ENCODE results near the gene OTOF. TPM values are rescaled to one million over a fixed set of nuclear protein-coding genes. Genes with fewer than 3 reads are reported as not detected.
A peak's percentile ranks its signal among the peaks of the same experiment; 100 is the strongest.

The OTOF gene
- total and polyA plus RNA-seq, 9 of the 15 experiments (the other 6 are each of a cell fraction or from before 2014, with no cell fraction given): 0.03 to 0.11 (median 0.06) TPM; not detected in 5

DNA sequence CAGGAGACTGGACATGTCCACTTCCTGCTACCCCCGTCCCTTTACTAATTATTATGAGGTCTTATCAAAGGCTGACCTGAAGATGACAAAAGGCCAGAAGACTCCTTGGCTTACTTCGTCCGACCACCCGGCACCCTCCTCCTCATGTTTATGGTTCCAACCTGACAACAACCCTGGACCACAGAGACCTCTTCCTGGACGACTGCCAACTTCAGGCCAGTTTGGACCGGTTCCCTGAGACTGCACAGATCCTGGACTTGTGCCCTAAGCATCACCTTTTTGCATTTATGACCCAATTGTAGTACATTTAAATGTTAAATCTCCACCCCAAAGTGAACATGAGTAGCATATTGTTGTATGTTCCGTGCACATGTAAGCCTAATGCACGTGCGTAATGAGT, 70.4 kb downstream of the OTOF start:
- in situ Hi-C loops (cut with MboI): no loop called here
- no peak overlapping the region for H3K27ac ChIP-seq (ENCODE audit: extremely low read depth, low read depth, low read length)
- H3K9ac ChIP-seq (ENCODE audit: insufficient read depth in 1 of 2, low read depth in 2 of 2, low read length in 2 of 2): no peak overlapping the region
- intact Hi-C loops (cut with micrococcal nuclease): no loop called here
- no peaks in the 10 kb centered on the region for H3K36me3 ChIP-seq (ENCODE audit: control insufficient read depth, insufficient read depth, low read length)
- peak in 1 of 4 experiments; percentile 39 for DNase-seq (ENCODE audit: extremely low read depth in 1 of 4, low spot score in 3 of 4)
- H2AFZ ChIP-seq (ENCODE audit: low read depth, low read length): peak overlapping the region; percentile 46
- no peak overlapping the region for H3K4me3 ChIP-seq
- CTCF ChIA-PET (ENCODE audit: low intra/inter-chr PET ratio): no interaction called here
- ATAC-seq: no peak
- TF ChIP-seq ZNF165 (CRISPR knock-in tag; IDR thresholded peaks at IDR 0.05; ENCODE audit: borderline replicate concordance) (no peak), NFIX (CRISPR knock-in tag; IDR thresholded peaks at IDR 0.05; ENCODE audit: low read depth) (0 out of 2 replicates have a peak, but pooled peaks have one; percentile 20), HNRNPK (IDR thresholded peaks at IDR 0.05; ENCODE audit: low read depth, low read length, poor library complexity, severe bottlenecking) (no peak), NFIC (IDR thresholded peaks at IDR 0.05) (peak; percentile 95)
- TF ChIP-seq, protein P1, sequence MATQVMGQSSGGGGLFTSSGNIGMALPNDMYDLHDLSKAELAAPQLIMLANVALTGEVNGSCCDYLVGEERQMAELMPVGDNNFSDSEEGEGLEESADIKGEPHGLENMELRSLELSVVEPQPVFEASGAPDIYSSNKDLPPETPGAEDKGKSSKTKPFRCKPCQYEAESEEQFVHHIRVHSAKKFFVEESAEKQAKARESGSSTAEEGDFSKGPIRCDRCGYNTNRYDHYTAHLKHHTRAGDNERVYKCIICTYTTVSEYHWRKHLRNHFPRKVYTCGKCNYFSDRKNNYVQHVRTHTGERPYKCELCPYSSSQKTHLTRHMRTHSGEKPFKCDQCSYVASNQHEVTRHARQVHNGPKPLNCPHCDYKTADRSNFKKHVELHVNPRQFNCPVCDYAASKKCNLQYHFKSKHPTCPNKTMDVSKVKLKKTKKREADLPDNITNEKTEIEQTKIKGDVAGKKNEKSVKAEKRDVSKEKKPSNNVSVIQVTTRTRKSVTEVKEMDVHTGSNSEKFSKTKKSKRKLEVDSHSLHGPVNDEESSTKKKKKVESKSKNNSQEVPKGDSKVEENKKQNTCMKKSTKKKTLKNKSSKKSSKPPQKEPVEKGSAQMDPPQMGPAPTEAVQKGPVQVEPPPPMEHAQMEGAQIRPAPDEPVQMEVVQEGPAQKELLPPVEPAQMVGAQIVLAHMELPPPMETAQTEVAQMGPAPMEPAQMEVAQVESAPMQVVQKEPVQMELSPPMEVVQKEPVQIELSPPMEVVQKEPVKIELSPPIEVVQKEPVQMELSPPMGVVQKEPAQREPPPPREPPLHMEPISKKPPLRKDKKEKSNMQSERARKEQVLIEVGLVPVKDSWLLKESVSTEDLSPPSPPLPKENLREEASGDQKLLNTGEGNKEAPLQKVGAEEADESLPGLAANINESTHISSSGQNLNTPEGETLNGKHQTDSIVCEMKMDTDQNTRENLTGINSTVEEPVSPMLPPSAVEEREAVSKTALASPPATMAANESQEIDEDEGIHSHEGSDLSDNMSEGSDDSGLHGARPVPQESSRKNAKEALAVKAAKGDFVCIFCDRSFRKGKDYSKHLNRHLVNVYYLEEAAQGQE (IDR thresholded peaks at IDR 0.05; ENCODE audit: borderline replicate concordance): peak; percentile 96
- TF ChIP-seq, protein P1 (CRISPR knock-in tag; IDR thresholded peaks at IDR 0.05; ENCODE audit: low read depth): no peak
- BruUV-seq (replicated peaks): no TSS peak
- 38% methylated on average over 9 of the region's 9 CpGs for WGBS (ENCODE audit: insufficient coverage, low coverage, missing lambda C conversion rate)
- H3K4me1 ChIP-seq (replicated peaks in 1 of 2; ENCODE audit: control insufficient read depth in 2 of 2, insufficient read depth in 2 of 2, low read length in 2 of 2): peaks cover 4 to 18% of the 10 kb centered on the region in 2 experiments; a peak in 4 of 5 replicates
- H3K9me1 ChIP-seq (ENCODE audit: control insufficient read depth, insufficient read depth, low read length): no peaks in the 10 kb centered on the region
- peak overlapping the region; percentile 23; the same call in 1 of the 2 replicates for H3K4me2 ChIP-seq (ENCODE audit: insufficient read depth, low read length)
- no peaks in the 10 kb centered on the region for H3K9me3 ChIP-seq (replicated peaks; ENCODE audit: control insufficient read depth, insufficient read depth, low read depth, low read length)
- POLR2A ChIA-PET: interaction anchor here (0.6 to 2.7 kb wide), 5 partner anchors 9 to 511 kb away, joined by 3 to 9 read pairs (median 4); no protein-coding TSS in a partner anchor
- no peaks in the 10 kb centered on the region for H4K20me1 ChIP-seq (replicated peaks; ENCODE audit: control insufficient read depth, insufficient read depth, low read length)
- no peak for FAIRE-seq
- H3K27me3 ChIP-seq (ENCODE audit: control insufficient read depth in 2 of 2, insufficient read depth in 2 of 2, low read length in 2 of 2): no peaks in the 10 kb centered on the region
- no peaks in the 10 kb centered on the region for H3K79me2 ChIP-seq (ENCODE audit: control insufficient read depth, insufficient read depth, low read length)
